Endothelial cell (in vitro differentiated cells): ENCODE data around the gene AFF1. TPM values are rescaled to one million over a fixed set of nuclear protein-coding genes. Genes with fewer than 3 reads are reported as not detected.

Source experiments
- DNase-seq: peaks from one replicate; pipeline ENCODE4 v3.0.0; 2021; ENCODE audit warnings: low spot score
- H3K27ac Mint-ChIP-seq: one replicate; pipeline ENCODE4 v1.8.0; 2021; ENCODE audit warnings: mixed read lengths, inconsistent platforms; ENCODE audit not compliant: unreplicated experiment
- H3K27me3 Mint-ChIP-seq: one replicate; pipeline ENCODE4 v1.8.0; 2021; ENCODE audit warnings: mild to moderate bottlenecking, moderate library complexity, mixed read lengths, inconsistent platforms; ENCODE audit not compliant: unreplicated experiment
- H3K36me3 Mint-ChIP-seq: one replicate; pipeline ENCODE4 v1.8.0; 2021; ENCODE audit warnings: mild to moderate bottlenecking, low read depth, mixed read lengths, inconsistent platforms; ENCODE audit not compliant: unreplicated experiment
- H3K4me1 Mint-ChIP-seq: one replicate; pipeline ENCODE4 v1.8.0; 2021; ENCODE audit warnings: mild to moderate bottlenecking, mixed read lengths, inconsistent platforms; ENCODE audit not compliant: unreplicated experiment
- H3K4me3 Mint-ChIP-seq: one replicate; pipeline ENCODE4 v1.8.0; 2021; ENCODE audit warnings: mild to moderate bottlenecking, mixed read lengths, inconsistent platforms; ENCODE audit not compliant: unreplicated experiment
- H3K9me3 Mint-ChIP-seq: one replicate; pipeline ENCODE4 v1.8.0; 2021; ENCODE audit warnings: mixed read lengths, inconsistent platforms; ENCODE audit not compliant: unreplicated experiment
- CTCF ChIP-seq: fragments of 200-600 bp; sonication (generic); IDR thresholded peaks from one replicate; pipeline ENCODE4 v1.5.0; 2021; ENCODE audit warnings: antibody characterized with exemption; ENCODE audit not compliant: unreplicated experiment
- total RNA-seq: library from RNA; stranded (reverse); fragmentation: NEBNext Ultra II Directional; extraction: Animal tissue kit (Norgen Biotek cat#: 25700); gene quantifications from one replicate; pipeline ENCODE4 v1.2.1, GENCODE V29; 2021; ENCODE audit not compliant: unreplicated experiment

Gene AFF1
- total RNA-seq, 1 donor from 2014 or later: 93.1 TPM

DNA sequence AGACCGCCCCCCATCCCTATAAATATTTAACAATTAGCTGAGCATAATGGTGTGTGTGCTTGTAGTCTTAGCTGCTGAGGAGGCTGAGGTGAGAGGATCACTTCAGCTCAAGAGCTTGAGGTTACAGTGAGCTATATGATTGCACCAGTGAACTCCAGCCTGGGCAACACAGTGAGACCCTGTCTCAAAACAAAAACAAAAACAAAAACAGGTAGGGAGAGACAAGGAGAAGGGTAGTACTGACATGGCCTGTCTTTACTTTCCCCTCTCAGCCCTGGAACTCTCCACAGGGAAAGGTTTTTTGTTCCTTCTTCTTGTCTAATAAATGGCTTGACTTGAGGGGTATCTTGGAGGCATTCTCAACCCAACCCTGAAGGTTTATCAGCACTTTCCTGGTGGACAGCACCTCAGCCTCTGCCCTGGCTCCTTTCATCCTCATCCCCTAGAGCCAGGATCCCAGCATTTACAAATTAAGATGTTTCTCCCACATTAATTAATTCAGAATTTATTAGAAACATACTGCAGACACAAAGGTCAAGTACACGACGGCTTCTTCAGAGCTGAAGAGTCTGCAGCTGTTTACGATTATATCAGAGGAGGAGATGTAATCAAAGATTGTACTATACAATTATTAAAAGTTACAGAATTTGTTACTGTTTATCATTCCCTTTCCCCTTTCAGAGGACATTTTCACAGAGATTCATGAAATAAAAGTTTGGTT, 131.8 kb downstream of the AFF1 start:
- no peaks in the 10 kb centered on the region for H3K9me3 Mint-ChIP-seq
- no peak for TF ChIP-seq CTCF
- DNase-seq: no peak
- H3K27ac Mint-ChIP-seq: no peak overlapping the region
- peaks cover 12% of the 10 kb centered on the region for H3K4me1 Mint-ChIP-seq
- H3K27me3 Mint-ChIP-seq: peaks cover 4% of the 10 kb centered on the region
- no peak overlapping the region for H3K4me3 Mint-ChIP-seq
- peaks cover 6% of the 10 kb centered on the region for H3K36me3 Mint-ChIP-seq

DNA sequence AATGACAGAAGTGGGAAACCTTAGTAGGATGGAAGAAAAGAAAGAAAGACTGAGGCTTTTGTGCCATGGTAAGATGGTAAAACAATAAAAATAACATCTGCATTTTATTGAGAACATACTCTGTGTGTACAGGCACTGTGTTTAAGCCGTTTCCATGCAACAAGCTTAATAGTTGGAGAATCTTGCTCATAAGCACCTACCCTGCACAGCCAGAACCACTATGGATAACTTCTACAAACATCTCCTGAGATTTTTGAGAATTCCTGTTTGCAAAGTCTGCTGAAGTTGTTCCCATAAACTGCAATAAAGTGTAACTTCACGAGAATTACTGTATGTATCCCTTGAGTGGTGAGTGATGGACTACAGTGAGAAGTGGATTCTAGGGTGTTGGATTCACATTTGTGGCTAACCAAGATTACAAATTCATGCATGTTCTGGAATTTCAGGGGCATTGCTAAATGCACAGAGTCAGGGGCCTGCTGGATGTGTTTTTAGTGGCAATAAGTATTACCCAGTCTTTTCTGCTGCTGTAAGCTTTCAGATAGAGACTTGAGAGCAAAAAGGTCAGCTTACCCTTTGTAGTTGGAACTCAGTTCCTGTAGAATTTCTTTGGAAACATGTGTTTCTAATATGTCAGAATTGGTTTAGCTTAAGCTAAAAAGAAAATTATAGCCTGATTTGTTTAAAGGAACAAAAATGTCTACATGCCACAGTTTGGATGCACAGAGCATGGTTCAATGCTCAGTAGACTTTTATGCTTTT, 132.5 kb downstream of the AFF1 start:
- no peaks in the 10 kb centered on the region for H3K9me3 Mint-ChIP-seq
- no peak for TF ChIP-seq CTCF
- H3K27me3 Mint-ChIP-seq: peaks cover 7% of the 10 kb centered on the region
- peaks cover 4% of the 10 kb centered on the region for H3K36me3 Mint-ChIP-seq
- no peak overlapping the region for H3K4me3 Mint-ChIP-seq
- H3K4me1 Mint-ChIP-seq: peaks cover 15% of the 10 kb centered on the region
- H3K27ac Mint-ChIP-seq: no peak overlapping the region
- no peak for DNase-seq

GRCh38 chr4:87068583-87069021, 133.8 kb downstream of the AFF1 start:
- TF ChIP-seq CTCF: no peak
- no peak for DNase-seq
- Mint-ChIP-seq H3K4me3 (no peak overlapping the region), H3K9me3 (no peaks in the 10 kb centered on the region), H3K36me3 (peaks cover 4% of the 10 kb centered on the region), H3K27me3 (peaks cover 10% of the 10 kb centered on the region), H3K27ac (no peak overlapping the region), H3K4me1 (peaks cover 17% of the 10 kb centered on the region)

- H3K4me1 Mint-ChIP-seq: peaks cover 17% of the 10 kb centered on the region
- no peak for DNase-seq
These were observed 134.4 kb downstream of the AFF1 start for GRCh38 chr4:87069037-87069742.

More at GRCh38 chr4:87069037-87069742, 134.4 kb downstream of the AFF1 start:
- no peak for TF ChIP-seq CTCF
- no peak overlapping the region for H3K4me3 Mint-ChIP-seq
- no peaks in the 10 kb centered on the region for H3K9me3 Mint-ChIP-seq
- H3K27ac Mint-ChIP-seq: no peak overlapping the region
- peaks cover under 1% of the 10 kb centered on the region for H3K36me3 Mint-ChIP-seq
- H3K27me3 Mint-ChIP-seq: peaks cover 10% of the 10 kb centered on the region
